8988T (cell line): ENCODE measurements around the gene RTL1.
A peak's percentile ranks its signal among the peaks of the same experiment; 100 is the strongest.

Experiments
- DNase-seq: peaks from one replicate; pipeline ENCODE4 v3.0.0; 2011

Gene RTL1

DNA sequence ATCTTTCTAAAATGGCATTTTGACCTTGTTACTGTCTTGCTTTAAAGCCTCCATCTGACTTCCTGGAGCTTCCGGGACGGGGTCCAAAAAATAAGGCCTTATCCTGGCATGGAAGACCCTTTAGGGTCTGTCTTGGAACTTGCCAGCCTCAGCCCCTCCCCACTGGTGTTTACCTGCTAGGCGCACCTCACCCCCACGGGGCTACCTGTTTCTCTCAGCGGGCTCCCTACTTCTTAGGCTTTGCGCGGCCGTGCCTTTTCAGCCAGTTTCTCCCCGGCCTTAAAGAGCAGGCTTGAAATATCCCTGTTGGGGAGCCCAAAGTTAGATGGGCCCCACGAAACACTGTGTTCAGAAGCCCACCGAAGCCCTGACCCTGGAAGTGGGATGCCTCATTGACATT, 5.1 kb downstream of the RTL1 start:
- DNase-seq, result no peak

GRCh38 chr14:100896369-100897060, 7.0 kb downstream of the RTL1 start:
- DNase-seq, result no peak

DNA sequence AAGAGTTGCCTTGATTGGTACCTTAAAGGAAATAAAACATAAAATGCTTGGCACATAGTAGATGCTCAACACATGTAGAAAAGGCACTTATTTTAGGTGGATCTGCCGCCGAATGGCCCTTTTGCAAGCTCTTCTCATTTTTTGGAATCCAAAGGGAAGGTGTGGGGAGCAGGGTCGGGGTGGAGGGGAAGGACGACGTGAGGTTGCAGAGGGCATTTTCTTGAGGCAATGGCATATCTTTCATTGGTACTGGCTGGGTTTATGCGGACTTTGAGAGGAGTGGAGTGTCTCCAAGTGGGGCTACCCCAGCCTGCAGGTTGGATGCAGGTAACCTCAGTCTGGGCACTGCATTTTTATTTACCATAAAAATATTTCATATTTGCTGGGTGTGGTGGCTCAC, 8.1 kb downstream of the RTL1 start:
- DNase-seq, result no peak

DNA sequence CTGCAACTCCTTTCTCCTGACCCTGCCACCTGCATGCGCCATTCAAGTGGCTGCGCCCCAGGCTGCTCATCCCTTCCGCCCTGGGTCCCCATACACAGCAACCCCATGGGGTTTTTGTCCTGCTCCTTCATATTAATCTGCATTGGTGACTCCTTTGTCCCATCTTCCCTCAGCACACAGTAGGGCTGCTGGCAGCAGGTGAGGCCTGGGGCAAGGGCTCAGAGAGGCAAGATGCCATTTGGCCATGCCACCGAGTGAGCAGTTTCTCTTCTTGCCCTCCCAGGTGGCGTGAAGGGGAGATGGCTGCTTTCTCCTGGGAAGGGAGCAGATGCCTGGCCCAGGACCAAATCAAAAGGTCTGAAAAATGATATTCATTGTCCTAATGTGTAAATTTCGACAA, 9.1 kb downstream of the RTL1 start:
- peak; percentile 8 for DNase-seq

- no peak for DNase-seq
Measured at GRCh38 chr14:100893760-100894159, 9.8 kb downstream of the RTL1 start.

DNA sequence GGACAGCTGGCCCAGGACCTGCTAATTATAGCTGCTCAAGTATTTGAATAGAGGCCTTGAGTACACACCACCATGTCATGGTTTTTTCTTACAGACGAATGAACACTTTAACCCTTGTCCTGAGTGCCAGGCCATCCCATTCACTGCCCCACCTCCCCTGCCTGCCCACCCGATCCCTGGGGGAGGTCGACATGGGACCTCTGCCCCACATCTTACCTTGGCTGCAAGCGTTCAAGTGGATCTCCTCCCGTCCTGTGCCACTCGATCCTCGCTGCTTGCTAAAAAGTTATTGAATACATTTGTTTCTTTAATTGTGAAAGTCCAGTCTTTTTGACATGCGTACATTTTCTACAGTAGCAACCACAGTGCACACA, 10.3 kb downstream of the RTL1 start:
- DNase-seq, result no peak

DNA sequence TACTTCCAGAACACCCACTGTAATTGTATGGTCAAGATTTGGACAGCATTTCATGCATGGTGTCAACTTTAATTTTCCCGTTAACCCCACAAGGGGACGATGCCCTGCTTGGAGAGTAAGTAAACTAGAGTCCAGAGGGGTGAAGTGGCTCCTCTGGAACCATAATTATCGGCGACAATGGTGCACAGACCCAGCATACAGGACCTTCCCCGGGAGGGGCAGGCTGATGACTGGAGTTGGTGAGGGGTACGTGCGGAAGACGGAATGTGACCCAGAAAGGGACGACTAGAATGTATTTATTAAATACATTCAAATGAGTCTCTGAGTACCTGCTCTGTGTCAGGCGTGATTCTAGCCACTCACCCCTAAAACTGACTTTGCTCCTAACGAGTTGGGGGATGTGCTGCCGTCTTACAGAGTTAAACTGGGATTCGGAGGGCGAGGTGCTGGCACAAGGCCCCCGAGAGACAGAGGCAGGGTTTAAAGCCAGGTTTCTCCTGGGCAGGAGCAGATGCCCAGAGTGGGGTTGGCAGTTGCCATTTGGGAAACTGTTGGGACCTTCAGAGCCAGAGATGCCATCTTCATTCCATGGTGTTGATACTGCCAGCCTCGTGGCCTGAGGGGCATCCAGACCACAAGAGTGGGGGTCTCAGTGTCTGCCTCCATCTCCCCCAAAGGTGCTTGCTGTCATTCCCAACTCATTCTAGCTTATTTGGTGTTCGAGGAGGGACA, 10.9 kb downstream of the RTL1 start:
- no peak for DNase-seq

GRCh38 chr14:100891501-100892445, 11.7 kb downstream of the RTL1 start:
- DNase-seq, result no peak

DNA sequence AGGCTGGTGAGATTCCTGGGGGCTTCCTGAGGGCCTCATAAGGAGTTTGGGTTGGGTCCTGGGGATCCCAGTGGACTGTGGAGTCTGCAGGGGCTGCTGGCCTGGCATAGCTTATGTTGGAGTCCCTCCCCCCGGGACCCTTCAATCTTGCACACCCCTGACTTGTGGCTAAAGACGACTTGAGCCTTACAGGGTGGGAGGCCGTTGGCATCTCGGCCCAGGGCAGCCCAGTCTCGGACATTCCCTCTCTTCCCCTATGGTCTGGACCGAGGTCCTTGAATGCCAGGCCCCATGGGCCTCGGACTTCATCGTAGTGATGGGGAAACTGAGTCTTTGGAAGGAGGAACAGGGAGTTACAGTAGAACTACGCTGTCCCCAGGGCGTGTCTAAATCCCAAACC, 12.5 kb downstream of the RTL1 start:
- no peak for DNase-seq

- DNase-seq, result no peak
Measured at GRCh38 chr14:100890061-100890850, 13.3 kb downstream of the RTL1 start.

DNA sequence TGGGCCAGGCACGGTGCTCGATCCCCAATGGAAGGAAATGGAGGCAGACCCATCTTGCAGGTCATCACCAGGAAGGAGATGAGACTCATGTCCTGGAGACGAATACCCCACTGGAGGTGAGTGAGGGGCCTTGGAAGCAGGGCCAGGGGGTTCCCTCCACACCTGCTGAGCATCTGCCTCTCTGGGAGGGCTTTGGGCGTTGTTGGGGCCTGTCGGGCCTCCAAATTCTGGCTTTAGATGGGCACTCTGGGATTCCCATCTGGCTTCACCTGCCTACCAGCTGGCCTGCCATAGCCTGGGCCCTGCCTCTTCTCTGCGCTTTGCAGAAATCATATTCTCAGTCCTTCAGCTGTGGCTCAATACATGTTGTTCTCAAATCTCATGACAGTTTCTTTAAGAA, 13.9 kb downstream of the RTL1 start:
- DNase-seq, result no peak

DNA sequence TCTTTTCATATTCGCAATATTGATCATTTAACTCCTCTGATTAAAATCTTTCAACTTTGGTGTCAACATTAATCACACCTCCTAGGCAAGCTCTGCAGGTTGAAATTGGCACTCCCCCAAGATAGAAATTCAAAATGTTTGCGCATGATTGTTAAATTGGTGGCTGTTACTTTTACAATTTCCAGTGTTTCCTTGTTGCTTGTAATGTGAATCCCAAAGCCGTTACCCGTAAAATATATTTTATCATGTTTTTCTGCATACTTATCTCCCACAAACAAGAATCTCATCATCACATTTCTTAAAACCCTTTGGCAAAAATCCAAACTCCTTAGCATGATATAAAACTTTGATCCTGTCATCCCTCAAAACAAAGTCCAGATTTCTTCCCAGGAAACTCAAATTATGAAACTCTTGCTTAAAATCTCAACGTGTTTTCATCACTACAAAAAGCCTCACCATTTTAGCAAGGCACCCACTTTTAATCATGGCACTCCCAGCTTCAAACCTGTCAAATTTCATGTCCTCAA, 14.7 kb downstream of the RTL1 start:
- no peak for DNase-seq

- DNase-seq, result no peak
Measured at GRCh38 chr14:100887728-100888335, 15.7 kb downstream of the RTL1 start.

- DNase-seq, result no peak
Measured at GRCh38 chr14:100885617-100886016, 17.9 kb downstream of the RTL1 start.

GRCh38 chr14:100885196-100885595, 18.3 kb downstream of the RTL1 start:
- no peak for DNase-seq

GRCh38 chr14:100884456-100884855, 19.1 kb downstream of the RTL1 start:
- no peak for DNase-seq

DNA sequence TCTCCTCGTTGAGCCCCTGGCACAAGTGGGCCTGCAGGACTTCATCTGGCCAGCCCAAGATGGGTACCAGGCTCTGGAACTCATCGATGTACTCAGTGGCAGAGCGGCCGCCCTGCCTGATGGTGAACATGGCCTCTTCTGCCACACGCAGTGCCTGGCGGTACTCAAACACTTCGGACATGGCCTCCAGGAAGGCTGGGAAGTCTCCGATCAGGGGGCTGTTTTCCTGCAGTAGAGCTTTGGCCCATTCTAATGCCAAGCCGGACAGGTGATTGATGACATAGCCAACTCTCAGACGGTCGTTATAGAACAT, 19.8 kb downstream of the RTL1 start:
- DNase-seq, result no peak

GRCh38 chr14:100882991-100883788, 20.3 kb downstream of the RTL1 start:
- DNase-seq, result no peak

- no peak for DNase-seq
Measured at GRCh38 chr14:100882026-100882967, 21.2 kb downstream of the RTL1 start.
